NK-92 (cell line): Measurements from ENCODE around the gene SRSF9.

Experiments used
- DNase-seq: peaks from one replicate; lab custom pipeline; 2025; ENCODE audit not compliant: unreplicated experiment; lab: John Stamatoyannopoulos, UW

SRSF9 gene

DNA sequence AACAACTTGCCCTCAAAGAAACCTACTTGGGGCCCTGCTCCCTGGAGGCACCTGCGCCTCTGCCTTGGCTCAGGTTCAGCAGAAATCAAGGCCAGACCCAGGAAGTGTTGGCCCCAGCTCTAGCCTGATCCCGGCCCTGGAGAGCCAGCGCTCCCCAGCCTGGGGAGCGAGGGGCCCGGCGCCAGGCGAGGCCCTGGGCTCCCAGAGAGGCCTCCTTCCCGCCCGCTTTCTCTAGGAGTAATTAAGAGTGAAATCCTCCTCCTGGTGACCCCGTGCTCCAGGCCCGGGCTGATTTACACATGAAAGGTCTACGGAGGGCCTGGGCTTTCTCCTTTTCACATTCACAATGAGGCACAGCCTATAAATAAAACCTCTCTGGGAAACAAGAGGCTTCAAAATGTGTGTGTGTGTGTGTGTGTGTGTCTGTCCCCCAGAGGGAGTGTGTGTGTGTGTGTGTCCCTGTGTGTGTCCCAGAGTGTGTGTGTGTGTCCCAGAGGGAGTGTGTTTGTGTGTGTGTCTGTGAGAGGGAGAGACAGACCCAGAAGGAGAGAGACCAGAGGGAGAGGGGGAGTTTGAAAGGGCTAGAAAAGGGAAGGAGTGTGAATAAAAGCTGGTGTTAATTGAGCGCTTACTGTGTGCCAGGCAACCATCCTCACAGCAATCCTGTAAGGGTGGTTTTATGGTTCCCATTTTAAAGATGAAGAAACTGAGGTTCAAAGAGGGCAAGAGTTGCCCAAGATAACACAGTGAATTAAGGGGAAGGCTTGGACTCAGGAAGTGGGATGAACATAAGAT, 55.5 kb downstream of the SRSF9 start:
- no peak for DNase-seq

DNA sequence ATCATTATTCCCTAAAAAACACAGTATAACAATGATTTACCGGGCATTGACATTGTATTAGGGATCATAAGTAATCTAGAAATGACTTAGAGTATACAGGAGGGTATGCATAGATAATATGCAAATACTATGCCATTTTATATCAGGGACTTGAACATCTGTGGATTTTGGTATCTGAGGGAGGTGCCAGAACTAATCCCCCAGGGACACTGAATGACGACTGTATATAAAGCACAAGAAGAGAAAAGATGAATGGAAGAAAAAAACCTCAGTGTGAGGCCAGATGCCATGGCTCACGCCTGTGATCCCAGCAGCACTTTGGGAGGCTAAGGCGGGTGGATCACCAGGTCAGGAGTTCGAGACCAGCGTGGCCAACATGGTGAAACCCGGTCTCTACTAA, 57.1 kb downstream of the SRSF9 start:
- DNase-seq = no peak
